Transverse colon (tissue), 3 donors: ENCODE data around the gene EXD3.

ENCODE experiments used
- CTCF ChIP-seq, 5 experiments: fragments of 200-600 bp in 3 of 5; fragments of 450-650 bp in 2 of 5; sonication (generic) in 3 of 5; IDR thresholded peaks; 1 replicate in 2 of 5; 2 replicates in 3 of 5; pipeline ENCODE4 v1.5.1; 2016 to 2017; ENCODE audit warnings: antibody characterized with exemption in 5 of 5, inconsistent platforms in 3 of 5, mild to moderate bottlenecking in 2 of 5, moderate library complexity in 1 of 5
- POLR2A ChIP-seq: fragments of 450-650 bp; IDR thresholded peaks from one replicate; pipeline ENCODE4 v1.6.1; 2016; ENCODE audit warnings: antibody characterized with exemption, mild to moderate bottlenecking, moderate library complexity

GRCh38 chr9:137278721-137279711 is 143.9 kb downstream of the EXD3 start:
- TF ChIP-seq CTCF (IDR thresholded peaks at IDR 0.05) (no peak), POLR2A (no peak)
